GM19023 (cell line): Measurements from ENCODE around the gene TSPAN19.
A peak's percentile ranks its signal among the peaks of the same experiment; 100 is the strongest.
"Not testable (repeated sequence)": the region's sequence is repeated elsewhere in the genome, so short reads cannot be mapped to it uniquely, and the experiment has no call there.

Source experiments
- ATAC-seq: cut with Tn5 transposase; IDR thresholded peaks from one replicate; pipeline ENCODE4 v1.9.1; 2021; ENCODE audit warnings: mild to moderate bottlenecking, moderate library complexity; ENCODE audit not compliant: unreplicated experiment

The TSPAN19 gene

GRCh38 chr12:85036234-85036707, at the start of gene TSPAN19, which contains the start of gene LRRIQ1:
TSS of gene TSPAN19 (minus strand) at chr12:85036277. CDS start at chr12:85029946, 6,331 bp downstream.
TSS of gene LRRIQ1 (plus strand) at chr12:85036351. CDS start at chr12:85038177, 1,826 bp downstream.
- ATAC-seq: peak; percentile 99

GRCh38 chr12:85085066-85085465, 49.0 kb upstream of the TSPAN19 start:
- no peak for ATAC-seq

- ATAC-seq: peak; percentile 67
Observed at GRCh38 chr12:85076688-85077430, 40.8 kb upstream of the TSPAN19 start.

GRCh38 chr12:85072826-85073225, 36.7 kb upstream of the TSPAN19 start:
- no peak for ATAC-seq

- no peak for ATAC-seq
Observed at GRCh38 chr12:85065837-85066482, 29.9 kb upstream of the TSPAN19 start.

GRCh38 chr12:85060916-85061315, 24.8 kb upstream of the TSPAN19 start:
- ATAC-seq: no peak

- no peak for ATAC-seq
Observed at GRCh38 chr12:85059594-85059993, 23.5 kb upstream of the TSPAN19 start.

- no peak for ATAC-seq
Observed at GRCh38 chr12:85058339-85058738, 22.3 kb upstream of the TSPAN19 start.

GRCh38 chr12:85057370-85057963, 21.4 kb upstream of the TSPAN19 start:
- ATAC-seq: peak; percentile 58

- ATAC-seq: no peak
Observed at GRCh38 chr12:85043829-85044228, 7.8 kb upstream of the TSPAN19 start.

- no peak for ATAC-seq
Observed at GRCh38 chr12:85041395-85041794, 5.3 kb upstream of the TSPAN19 start.

GRCh38 chr12:85036733-85037132, 656 bp upstream of the TSPAN19 start:
- ATAC-seq: no peak

GRCh38 chr12:85029456-85029855, 6.6 kb downstream of the TSPAN19 start:
- no peak for ATAC-seq

- no peak for ATAC-seq
Observed at GRCh38 chr12:85018098-85018497, 18.0 kb downstream of the TSPAN19 start.

- ATAC-seq: no peak
Observed at GRCh38 chr12:85017618-85018017, 18.5 kb downstream of the TSPAN19 start.

GRCh38 chr12:85017133-85017532, 18.9 kb downstream of the TSPAN19 start:
- ATAC-seq: no peak

- ATAC-seq: no peak
Observed at GRCh38 chr12:85016413-85016812, 19.7 kb downstream of the TSPAN19 start.

- no peak for ATAC-seq
Observed at GRCh38 chr12:85007836-85008235, 28.2 kb downstream of the TSPAN19 start.

- no peak for ATAC-seq
Observed at GRCh38 chr12:85006206-85006605, 29.9 kb downstream of the TSPAN19 start.

GRCh38 chr12:85005615-85006014, 30.5 kb downstream of the TSPAN19 start:
- ATAC-seq: no peak

- ATAC-seq: not testable (repeated sequence)
Observed at GRCh38 chr12:85005047-85005446, 31.0 kb downstream of the TSPAN19 start.

GRCh38 chr12:85004204-85004603, 31.9 kb downstream of the TSPAN19 start:
- no peak for ATAC-seq
